ENCODE measurements around the gene FIGNL2.

DNA sequence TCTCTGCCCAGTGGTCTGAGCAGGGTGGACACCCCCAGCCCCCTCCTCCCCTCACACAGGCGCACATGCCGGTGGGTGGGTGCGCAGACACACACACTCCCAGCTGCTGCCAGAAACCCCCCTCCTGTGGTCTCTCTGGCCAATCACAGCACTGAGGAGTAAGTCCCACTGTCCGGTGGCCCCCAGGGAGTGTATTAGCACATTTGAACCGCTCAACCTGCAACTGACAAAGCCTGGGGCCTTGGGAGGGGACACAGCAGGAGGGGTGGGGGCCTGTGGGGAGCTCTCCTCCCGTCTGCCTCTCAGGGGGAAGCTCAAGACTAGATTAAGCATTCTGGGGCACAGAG, 11.7 kb downstream of the FIGNL2 start:
- TF ChIP-seq CTCF (conservative IDR thresholded peaks at IDR 0.05): no peak
- TF ChIP-seq ZFX (IDR thresholded peaks at IDR 0.05): no peak
